Kidney (tissue), 14 donors: Measurements from ENCODE around the gene LMX1B. TPM values are rescaled to one million over a fixed set of nuclear protein-coding genes. Genes with fewer than 3 reads are reported as not detected.

Source experiments
- DNase-seq, 5 donors: peaks; one replicate each; pipeline ENCODE4 v3.0.0-alpha.2; 2013 to 2020
- FAIRE-seq: peaks from 2 replicates; lab custom pipeline; 2012; peaks lifted over from hg19 to GRCh38; lab: Jason Lieb, UNC
- H3K27ac ChIP-seq, 2 donors: one replicate each; pipeline ENCODE4 v1.7.0; 2013; ENCODE audit warnings: low read depth in 2 of 2, low read length in 2 of 2, inconsistent platforms in 1 of 2
- H3K27me3 ChIP-seq: one replicate; pipeline ENCODE4 v1.7.1; 2013; ENCODE audit warnings: low read length, inconsistent platforms; ENCODE audit not compliant: control insufficient read depth, insufficient read depth
- H3K36me3 ChIP-seq, 3 donors: one replicate each; pipeline versions ENCODE4 v1.7.0 to v1.7.1; 2013; ENCODE audit warnings: low read length in 3 of 3, control low read depth in 1 of 3, inconsistent platforms in 1 of 3; ENCODE audit not compliant: insufficient read depth in 3 of 3, control insufficient read depth in 2 of 3
- H3K4me1 ChIP-seq, 3 donors: one replicate each; pipeline versions ENCODE4 v1.7.0 to v1.7.1; 2013; ENCODE audit warnings: low read length in 3 of 3, inconsistent platforms in 1 of 3, low read depth in 1 of 3; ENCODE audit not compliant: control insufficient read depth in 2 of 3, insufficient read depth in 2 of 3
- H3K4me3 ChIP-seq, 3 donors: one replicate each; pipeline versions ENCODE4 v1.7.0 to v1.8.1; 2013; ENCODE audit warnings: low read length in 3 of 3, control low read depth in 1 of 3, inconsistent platforms in 1 of 3
- H3K9ac ChIP-seq, 3 donors: one replicate each; pipeline versions ENCODE4 v1.7.0 to v1.7.1; 2013; ENCODE audit warnings: low read length in 3 of 3, control low read depth in 1 of 3, inconsistent platforms in 1 of 3
- H3K9me3 ChIP-seq, 3 donors: one replicate each; pipeline versions ENCODE4 v1.7.0 to v1.7.1; 2013; ENCODE audit warnings: low read length in 3 of 3, control low read depth in 1 of 3, inconsistent platforms in 1 of 3; ENCODE audit not compliant: control insufficient read depth in 2 of 3, insufficient read depth in 1 of 3
- intact Hi-C: fragments of 100-400 bp; cut with DNase I; formaldehyde crosslinking; loops from one replicate; pipeline ENCODE4 v1.11.1; 2022
- polyA plus RNA-seq: library from polyadenylated mRNA; stranded (reverse); fragments of 350-450 nt; fragmentation: Illumina TruSeq; extraction: RNeasy Lipid Tissue Mini Kit (QIAGEN cat#74804); gene quantifications from one replicate; pipeline ENCODE4 v1.2.3, GENCODE V29; 2014; ENCODE audit warnings: low read depth, low replicate concordance; ENCODE audit not compliant: insufficient read depth
- total RNA-seq: library from RNA; stranded (reverse); fragmentation: NEBNext Ultra II Directional; extraction: Animal tissue kit (Norgen Biotek cat#: 25700); gene quantifications from one replicate; pipeline ENCODE4 v1.2.1, GENCODE V29; 2021
- TF ChIP-seq, protein P1 (sequence below): IDR thresholded peaks from 3 replicates; pipeline ENCODE4 v1.5.1; 2012; ENCODE audit warnings: mild to moderate bottlenecking, moderate library complexity, borderline replicate concordance; ENCODE audit not compliant: insufficient read depth; ENCODE audit errors: extremely low read depth
- donor health status: control.
- donor health status: control.
- donor health status: control.
- donor health status: control.
- donor health status: control.
- donor health status: DM: yes; HTN: yes; CAD: no.
- donor health status: Normal renal cell carcinoma (clear cell type).

Gene LMX1B
- total and polyA plus RNA-seq, 2 donors from 2014 or later, result 0.57 to 2.6 TPM

DNA sequence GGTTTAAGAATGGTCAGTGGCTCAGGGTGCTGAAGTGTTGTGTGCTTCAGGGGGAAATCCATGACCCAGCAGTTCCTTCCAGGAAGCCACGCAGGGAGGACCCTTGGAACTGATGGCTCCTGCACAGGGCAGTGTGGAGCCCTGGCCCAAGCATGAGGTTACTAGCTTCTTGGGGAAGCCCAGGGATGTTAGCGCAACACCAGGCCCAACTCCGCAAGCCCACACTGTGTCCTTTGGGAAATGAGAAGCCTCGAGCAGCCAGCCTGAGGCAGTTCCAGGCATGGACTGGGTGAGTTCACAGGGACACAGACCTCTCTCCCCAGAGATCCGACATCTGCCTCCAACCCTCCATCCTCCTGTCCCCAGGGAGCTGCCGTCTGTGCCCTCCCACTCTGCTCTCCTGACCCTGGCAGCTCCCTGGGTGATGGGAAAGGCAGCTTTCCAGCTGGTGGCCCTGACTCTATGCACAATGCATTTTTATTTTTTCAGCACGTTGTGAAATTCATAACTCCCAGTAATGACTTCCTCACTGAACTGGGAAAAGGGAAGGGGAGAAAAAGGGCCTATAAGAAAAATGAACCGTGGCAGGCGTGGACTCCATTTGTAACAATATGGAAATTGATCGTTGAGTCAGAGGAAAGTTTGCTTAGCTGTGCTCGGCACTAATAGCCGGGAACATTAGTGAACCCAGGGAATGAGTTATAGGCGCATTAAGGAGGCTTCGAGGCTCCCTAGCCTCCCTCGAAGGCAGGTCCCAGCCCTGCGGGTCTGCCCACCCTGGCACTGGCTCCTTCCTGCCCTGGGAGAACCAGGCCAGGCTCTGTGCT lies 34.1 kb downstream of the LMX1B start:
- Histone ChIP-seq H3K27me3 (peaks cover 9% of the 10 kb centered on the region), H3K4me1 (peaks cover 0 to 3% (median 0%) of the 10 kb centered on the region in 3 donors), H3K36me3 (no peaks in the 10 kb centered on the region), H3K9me3 (no peaks in the 10 kb centered on the region), H3K4me3 (no peak overlapping the region), H3K9ac (no peak overlapping the region), H3K27ac (no peak overlapping the region)
- FAIRE-seq (no peak), DNase-seq (peak in 1 of 5 donors; percentile 87)
- TF ChIP-seq, protein P1, sequence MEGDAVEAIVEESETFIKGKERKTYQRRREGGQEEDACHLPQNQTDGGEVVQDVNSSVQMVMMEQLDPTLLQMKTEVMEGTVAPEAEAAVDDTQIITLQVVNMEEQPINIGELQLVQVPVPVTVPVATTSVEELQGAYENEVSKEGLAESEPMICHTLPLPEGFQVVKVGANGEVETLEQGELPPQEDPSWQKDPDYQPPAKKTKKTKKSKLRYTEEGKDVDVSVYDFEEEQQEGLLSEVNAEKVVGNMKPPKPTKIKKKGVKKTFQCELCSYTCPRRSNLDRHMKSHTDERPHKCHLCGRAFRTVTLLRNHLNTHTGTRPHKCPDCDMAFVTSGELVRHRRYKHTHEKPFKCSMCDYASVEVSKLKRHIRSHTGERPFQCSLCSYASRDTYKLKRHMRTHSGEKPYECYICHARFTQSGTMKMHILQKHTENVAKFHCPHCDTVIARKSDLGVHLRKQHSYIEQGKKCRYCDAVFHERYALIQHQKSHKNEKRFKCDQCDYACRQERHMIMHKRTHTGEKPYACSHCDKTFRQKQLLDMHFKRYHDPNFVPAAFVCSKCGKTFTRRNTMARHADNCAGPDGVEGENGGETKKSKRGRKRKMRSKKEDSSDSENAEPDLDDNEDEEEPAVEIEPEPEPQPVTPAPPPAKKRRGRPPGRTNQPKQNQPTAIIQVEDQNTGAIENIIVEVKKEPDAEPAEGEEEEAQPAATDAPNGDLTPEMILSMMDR, result no peak
- intact Hi-C loops, result no loop called here

DNA sequence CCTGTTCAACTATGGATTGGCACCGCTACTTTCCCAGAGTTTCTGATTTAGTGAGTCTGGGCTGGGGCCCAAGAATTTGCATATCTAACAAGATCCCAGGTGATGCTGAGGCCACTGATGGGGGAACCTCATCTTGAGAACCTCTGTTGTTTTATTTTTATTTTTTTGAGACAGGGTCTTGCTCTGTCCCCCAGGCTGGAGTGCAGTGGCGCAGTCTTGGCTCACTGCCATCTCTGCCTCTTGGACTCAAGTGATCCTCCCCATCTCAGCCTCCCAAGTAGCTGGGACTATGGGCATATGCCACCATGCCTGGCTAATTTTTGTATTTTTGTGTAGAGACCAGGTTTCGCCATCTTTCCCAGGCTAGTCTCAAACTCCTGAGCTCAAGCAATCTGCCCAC lies 35.7 kb downstream of the LMX1B start:
- H3K36me3 ChIP-seq, result no peaks in the 10 kb centered on the region
- no peak overlapping the region for H3K9ac ChIP-seq
- DNase-seq (no peak), FAIRE-seq (no peak)
- peaks cover 9% of the 10 kb centered on the region for H3K27me3 ChIP-seq
- TF ChIP-seq, protein P1, result no peak
- no peak overlapping the region for H3K27ac ChIP-seq
- intact Hi-C loops, result no loop called here
- H3K4me3 ChIP-seq, result no peak overlapping the region
- no peaks in the 10 kb centered on the region for H3K9me3 ChIP-seq
- H3K4me1 ChIP-seq, result peaks cover 0 to 3% (median 0%) of the 10 kb centered on the region in 3 donors

- no peaks in the 10 kb centered on the region for H3K36me3 ChIP-seq
- H3K9ac ChIP-seq, result no peak overlapping the region
- FAIRE-seq (no peak), DNase-seq (peak in 4 of 5 donors; percentile 84 to 91 (median 88))
- H3K4me1 ChIP-seq, result peaks cover 0 to 3% (median 0%) of the 10 kb centered on the region in 3 donors
- H3K4me3 ChIP-seq, result no peak overlapping the region
- no peaks in the 10 kb centered on the region for H3K9me3 ChIP-seq
- intact Hi-C loops, result no loop called here
- H3K27me3 ChIP-seq, result peaks cover 9% of the 10 kb centered on the region
- TF ChIP-seq, protein P1, result no peak
- H3K27ac ChIP-seq, result no peak overlapping the region
These were observed 36.9 kb downstream of the LMX1B start for GRCh38 chr9:126650404-126651341.
